H1 (cell line): ENCODE data around the gene FOLR1. TPM values are rescaled to one million over a fixed set of nuclear protein-coding genes. Genes with fewer than 3 reads are reported as not detected.

Experiments
- KDM5A ChIP-seq: fragments of 200-600 bp; IDR thresholded peaks from 2 replicates; pipeline ENCODE4 v1.7.1; 2012; ENCODE audit warnings: mild to moderate bottlenecking, low read length, inconsistent platforms, mixed read lengths
- TAF1 ChIP-seq: IDR thresholded peaks from 2 replicates; pipeline ENCODE4 v1.6.1; 2011; ENCODE audit warnings: mild to moderate bottlenecking, low read depth, low read length
- polyA plus RNA-seq, 7 experiments: library from polyadenylated mRNA; depleted of rRNA in 3 of 7; stranded (reverse) in 5 of 7; unstranded in 2 of 7; fragments of >200 nt in 5 of 7; fragments of 200-250 nt in 2 of 7; gene quantifications; 1 replicate in 5 of 7; 2 replicates in 1 of 7; 4 replicates in 1 of 7; pipeline versions ENCODE4 v1.2.1 to v1.2.3, GENCODE V29; 2011 to 2013; ENCODE audit warnings: missing spikeins in 2 of 7, mixed read lengths in 2 of 7
- total RNA-seq: library from RNA; stranded (reverse); fragmentation: NEBNext Ultra II Directional; extraction: Animal tissue kit (Norgen Biotek cat#: 25700); gene quantifications from 2 replicates; pipeline ENCODE4 v1.2.1, GENCODE V29; 2021

FOLR1 gene
- total and polyA plus RNA-seq, 2 of the 8 experiments (the other 6 are each of a cell fraction or from before 2014, with no cell fraction given) = 1.3 TPM; not detected in 1

DNA sequence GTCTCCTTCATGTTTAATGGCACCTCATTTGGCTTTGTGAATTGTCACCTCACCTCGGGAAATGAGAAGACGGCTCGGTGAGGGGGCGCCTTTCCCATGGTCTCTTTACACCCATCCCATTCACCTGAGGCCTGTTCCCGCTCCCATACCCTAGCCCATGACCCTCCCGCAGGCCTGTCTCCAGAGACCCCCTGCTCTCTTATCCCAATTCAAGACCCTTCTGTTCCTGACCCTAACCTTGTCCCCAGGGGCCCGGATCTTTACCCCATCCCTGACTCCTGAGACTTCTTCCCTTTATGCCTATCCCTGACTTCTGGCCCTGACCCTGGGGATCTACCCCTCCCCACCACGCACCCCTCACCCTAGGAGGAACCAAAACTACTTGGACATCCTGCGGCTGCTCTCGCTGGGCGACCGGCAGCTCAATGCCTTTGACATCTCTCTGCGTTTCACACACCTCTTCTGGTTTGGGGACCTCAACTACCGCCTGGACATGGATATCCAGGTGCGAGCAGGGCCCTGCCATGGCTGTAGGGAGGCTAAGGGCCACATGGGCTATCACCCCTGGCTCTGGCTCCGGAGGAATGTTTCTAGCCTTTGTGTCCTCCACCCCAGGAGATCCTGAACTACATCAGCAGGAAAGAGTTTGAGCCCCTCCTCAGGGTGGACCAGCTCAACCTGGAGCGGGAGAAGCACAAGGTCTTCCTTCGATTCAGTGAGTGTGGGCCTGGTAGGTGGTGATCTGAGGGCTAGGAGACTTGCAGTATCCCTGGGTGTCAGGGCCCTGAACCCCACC lies 40.5 kb downstream of the FOLR1 start (continued):
- no peak for TF ChIP-seq TAF1
- no peak for TF ChIP-seq KDM5A
- TF ChIP-seq, all 59 proteins: peak for 0
